KOPT-K1 (cell line): ENCODE measurements around the gene TMED10.
"Not testable (repeated sequence)": the region's sequence is repeated elsewhere in the genome, so short reads cannot be mapped to it uniquely, and the experiment has no call there.

Source experiments
- H3K27ac ChIP-seq: fragments of 200-600 bp; sonication (generic); 2 replicates; pipeline ENCODE4 v1.5.1; 2016; ENCODE audit warnings: antibody characterized with exemption, mild to moderate bottlenecking, low read depth, low read length; ENCODE audit not compliant: poor library complexity, severe bottlenecking
- H3K36me3 ChIP-seq: fragments of 200-600 bp; sonication (generic); 2 replicates; pipeline ENCODE4 v1.5.1; 2017; ENCODE audit warnings: antibody characterized with exemption, mild to moderate bottlenecking, low read length, moderate library complexity; ENCODE audit not compliant: insufficient read depth
- H3K9me3 ChIP-seq: fragments of 200-600 bp; sonication (generic); 2 replicates; pipeline ENCODE4 v1.5.1; 2017; ENCODE audit warnings: antibody characterized with exemption, low read length, mild to moderate bottlenecking; ENCODE audit not compliant: insufficient read depth, poor library complexity, severe bottlenecking

TMED10 gene

GRCh38 chr14:75134644-75135043 is 41.8 kb downstream of the TMED10 start:
- Histone ChIP-seq H3K9me3 (no peaks in the 10 kb centered on the region), H3K36me3 (peaks cover 74% of the 10 kb centered on the region), H3K27ac (no peak overlapping the region)

DNA sequence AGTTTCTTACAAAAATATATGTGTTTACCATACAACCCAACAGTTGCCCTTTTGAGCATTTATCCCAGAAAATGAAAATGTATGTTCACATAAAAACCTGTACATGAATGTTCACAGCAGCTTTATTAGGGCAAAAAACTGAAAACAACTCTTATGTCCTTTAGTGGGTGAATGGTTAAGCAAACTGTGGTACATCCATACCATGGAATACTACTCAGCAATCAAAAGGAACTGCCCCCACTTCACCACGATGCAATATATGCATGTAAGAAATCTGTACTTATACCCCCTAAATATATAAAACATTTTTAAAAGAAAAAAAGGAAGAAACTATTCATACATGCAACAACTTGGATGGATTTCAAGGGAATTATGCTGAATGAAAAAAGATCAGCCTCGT is 42.8 kb downstream of the TMED10 start:
- Histone ChIP-seq H3K36me3 (peaks cover 70% of the 10 kb centered on the region), H3K27ac (no peak overlapping the region), H3K9me3 (no peaks in the 10 kb centered on the region)

GRCh38 chr14:75132382-75133086 is 43.9 kb downstream of the TMED10 start:
- no peak overlapping the region for H3K27ac ChIP-seq
- H3K36me3 ChIP-seq = peaks cover 70% of the 10 kb centered on the region
- no peaks in the 10 kb centered on the region for H3K9me3 ChIP-seq

- no peak overlapping the region for H3K27ac ChIP-seq
- no peaks in the 10 kb centered on the region for H3K9me3 ChIP-seq
- peaks cover 33% of the 10 kb centered on the region for H3K36me3 ChIP-seq
These were observed 47.8 kb downstream of the TMED10 start for GRCh38 chr14:75128596-75128990.

DNA sequence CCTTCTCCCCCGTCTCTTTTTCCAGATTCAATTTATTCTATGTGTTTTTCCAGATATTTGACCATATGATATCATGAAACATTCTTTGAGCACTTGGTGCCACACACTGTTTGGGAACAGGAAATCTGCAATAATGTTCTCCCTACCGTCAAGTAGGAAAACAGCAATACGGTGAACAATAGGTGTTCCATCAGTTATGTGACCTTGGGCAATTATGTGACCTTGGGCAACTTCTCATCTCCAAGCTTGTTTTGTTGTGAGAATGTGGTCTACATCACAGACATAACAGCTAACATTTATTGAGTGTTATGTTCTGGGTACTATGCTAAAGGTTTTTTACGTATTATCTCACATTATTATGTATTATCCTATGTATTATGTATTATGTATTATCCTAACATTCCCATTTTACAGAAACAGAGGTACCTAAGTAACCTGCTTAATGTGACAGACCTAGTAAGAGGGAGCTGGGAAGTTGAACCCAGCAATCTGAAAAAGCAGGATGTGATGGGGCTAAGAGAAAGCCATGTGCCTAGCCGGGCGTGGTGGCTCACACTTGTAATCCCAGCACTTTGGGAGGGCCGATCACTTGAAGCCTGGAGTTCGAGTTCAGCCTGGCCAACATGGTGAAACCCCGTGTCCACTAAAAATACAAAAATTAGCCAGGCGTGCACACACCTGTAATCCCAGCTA is 48.4 kb downstream of the TMED10 start:
- H3K27ac ChIP-seq = peak overlapping the region; percentile 87
- H3K9me3 ChIP-seq = no peaks in the 10 kb centered on the region
- H3K36me3 ChIP-seq = peaks cover 28% of the 10 kb centered on the region

GRCh38 chr14:75127474-75127820 is 49.0 kb downstream of the TMED10 start:
- H3K9me3 ChIP-seq = not testable (repeated sequence)
- Histone ChIP-seq H3K36me3 (peaks cover 22% of the 10 kb centered on the region), H3K27ac (peak overlapping the region; percentile 87)

- H3K36me3 ChIP-seq = peaks cover 16% of the 10 kb centered on the region
- H3K27ac ChIP-seq = peak within 1 kb of the TSS; percentile 87
- H3K9me3 ChIP-seq = no peaks in the 10 kb centered on the region
These were observed 49.5 kb downstream of the TMED10 start, which contains the start of gene NEK9 for GRCh38 chr14:75126679-75127473. Gene NEK9, minus strand, starts transcription at chr14:75127048. Its CDS starts 127 bp downstream, at chr14:75126921.

DNA sequence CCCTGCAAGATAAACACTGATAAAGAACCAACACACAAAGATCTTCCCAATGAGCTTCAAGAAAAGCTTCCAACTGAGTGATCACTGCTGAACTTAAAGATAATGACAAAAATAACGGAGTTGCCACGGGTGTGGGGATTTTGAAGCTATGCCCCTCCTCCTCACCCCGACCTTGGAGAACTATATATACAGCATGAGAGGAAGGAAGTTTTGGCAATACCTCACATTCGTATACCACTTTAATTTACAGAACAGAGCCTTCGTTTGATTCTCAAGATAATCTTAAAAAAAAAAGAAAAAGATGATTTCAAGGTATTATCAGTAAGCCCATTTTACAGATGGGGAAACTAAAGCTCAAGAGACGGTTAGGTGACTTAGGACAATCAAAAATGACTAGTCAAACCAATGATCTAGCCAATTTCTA is 50.3 kb downstream of the TMED10 start:
- H3K27ac ChIP-seq = peak overlapping the region; percentile 87
- H3K36me3 ChIP-seq = peaks cover 15% of the 10 kb centered on the region
- H3K9me3 ChIP-seq = no peaks in the 10 kb centered on the region

GRCh38 chr14:75125617-75126016 is 50.8 kb downstream of the TMED10 start:
- Histone ChIP-seq H3K9me3 (no peaks in the 10 kb centered on the region), H3K27ac (peak overlapping the region; percentile 87), H3K36me3 (peaks cover 16% of the 10 kb centered on the region; the same call in 1 of the 2 replicates)

DNA sequence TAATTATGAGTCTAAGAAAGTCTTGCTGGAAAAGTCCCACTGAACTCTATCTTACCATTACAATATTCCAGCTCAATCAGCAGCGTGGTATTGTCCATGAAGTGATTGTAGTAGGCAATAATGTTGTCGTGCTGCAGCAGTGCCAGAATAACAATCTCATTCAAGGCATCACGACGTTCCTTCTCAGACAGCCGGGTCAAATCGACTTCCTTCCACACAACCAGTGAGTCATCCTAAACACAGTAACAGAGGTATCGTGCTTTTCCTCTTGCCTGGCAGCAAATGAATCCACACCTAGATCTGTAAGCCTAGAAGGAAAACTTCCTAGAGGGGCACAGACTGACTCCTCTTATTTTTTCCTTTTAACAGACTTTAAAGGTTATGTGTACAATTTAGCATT is 52.4 kb downstream of the TMED10 start:
- H3K9me3 ChIP-seq = no peaks in the 10 kb centered on the region
- H3K27ac ChIP-seq = no peak overlapping the region
- H3K36me3 ChIP-seq = peaks cover 28% of the 10 kb centered on the region

- H3K9me3 ChIP-seq = no peaks in the 10 kb centered on the region
- H3K36me3 ChIP-seq = peaks cover 51% of the 10 kb centered on the region
- H3K27ac ChIP-seq = no peak overlapping the region
These were observed 54.9 kb downstream of the TMED10 start for GRCh38 chr14:75121552-75121951.

GRCh38 chr14:75120541-75121291 is 55.7 kb downstream of the TMED10 start:
- no peak overlapping the region for H3K27ac ChIP-seq
- H3K36me3 ChIP-seq = peaks cover 59% of the 10 kb centered on the region
- no peaks in the 10 kb centered on the region for H3K9me3 ChIP-seq

DNA sequence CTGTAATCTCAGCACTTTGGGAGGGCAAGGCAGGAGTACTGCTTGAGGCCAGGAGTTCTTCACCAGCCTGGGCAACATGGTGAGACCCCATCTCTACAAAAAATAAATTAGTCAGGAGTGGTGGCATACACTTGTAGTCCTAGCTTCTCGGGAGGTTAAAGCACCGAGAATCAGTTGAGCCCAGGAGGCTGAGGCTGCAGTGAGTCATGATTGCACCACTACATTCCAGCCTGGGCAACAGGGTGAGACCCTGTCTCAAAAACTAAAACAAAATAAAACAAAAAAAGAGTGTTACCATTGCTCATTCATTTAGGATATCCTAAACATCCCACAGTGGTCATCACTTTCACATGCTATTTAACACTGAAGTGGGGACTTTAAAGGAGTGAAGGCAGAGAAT is 57.4 kb downstream of the TMED10 start:
- peaks cover 75% of the 10 kb centered on the region for H3K36me3 ChIP-seq
- H3K9me3 ChIP-seq = no peaks in the 10 kb centered on the region
- no peak overlapping the region for H3K27ac ChIP-seq

DNA sequence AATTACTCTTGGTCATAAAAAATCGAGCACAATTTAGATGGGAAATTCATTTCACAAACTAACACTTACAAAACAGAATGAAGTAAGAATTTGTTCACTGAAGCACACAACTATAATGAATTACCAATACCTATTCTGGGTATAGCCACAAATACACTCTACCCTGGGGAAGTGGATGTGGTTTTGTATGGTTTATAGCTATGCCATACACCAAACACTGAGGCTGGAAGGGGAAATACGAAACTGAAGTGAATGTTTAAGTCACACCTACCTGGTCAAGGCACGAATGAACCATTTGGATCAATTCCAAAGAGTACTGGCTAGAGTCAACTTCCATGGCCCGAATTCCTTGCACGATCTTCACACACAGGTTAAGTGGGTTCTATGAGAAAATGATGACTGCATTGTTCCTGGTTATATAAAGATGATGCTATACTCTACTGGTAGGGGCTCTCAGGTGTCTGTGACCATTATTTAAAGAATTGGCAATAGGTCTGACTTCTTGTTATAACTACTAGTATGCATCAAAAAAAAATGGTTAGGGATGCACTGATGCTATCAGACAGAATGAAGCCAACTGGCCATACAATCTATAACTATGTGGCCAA is 62.4 kb downstream of the TMED10 start:
- peaks cover 98% of the 10 kb centered on the region for H3K36me3 ChIP-seq
- H3K27ac ChIP-seq = no peak overlapping the region
- H3K9me3 ChIP-seq = no peaks in the 10 kb centered on the region
